GM18519 (cell line): Measurements from ENCODE around the gene PCP2.
"Not testable (repeated sequence)": the region's sequence is repeated elsewhere in the genome, so short reads cannot be mapped to it uniquely, and the experiment has no call there.

Experiments
- ATAC-seq: cut with Tn5 transposase; IDR thresholded peaks from one replicate; pipeline ENCODE4 v1.9.1; 2021; ENCODE audit warnings: mild to moderate bottlenecking, moderate library complexity; ENCODE audit not compliant: unreplicated experiment, low FRiP score

The PCP2 gene

DNA sequence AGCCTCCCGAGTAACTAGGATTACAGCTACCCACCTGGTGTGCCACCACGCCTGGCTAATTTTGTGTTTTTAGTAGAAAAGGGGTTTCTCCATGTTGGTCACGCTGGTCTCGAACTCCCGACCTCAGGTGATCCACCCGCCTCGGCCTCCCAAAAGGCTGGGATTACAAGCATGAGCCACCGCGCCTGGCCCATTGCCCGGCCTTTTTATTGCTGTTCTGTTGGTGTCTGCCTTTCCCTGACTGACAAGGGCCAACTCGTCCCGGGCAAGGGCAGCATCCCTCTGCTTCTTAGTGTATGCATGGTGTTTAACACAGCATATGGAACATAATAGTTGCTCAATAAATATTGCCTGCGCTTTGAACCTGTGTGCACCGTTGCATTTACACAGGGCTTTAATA, 29.1 kb upstream of the PCP2 start:
- ATAC-seq, result no peak

DNA sequence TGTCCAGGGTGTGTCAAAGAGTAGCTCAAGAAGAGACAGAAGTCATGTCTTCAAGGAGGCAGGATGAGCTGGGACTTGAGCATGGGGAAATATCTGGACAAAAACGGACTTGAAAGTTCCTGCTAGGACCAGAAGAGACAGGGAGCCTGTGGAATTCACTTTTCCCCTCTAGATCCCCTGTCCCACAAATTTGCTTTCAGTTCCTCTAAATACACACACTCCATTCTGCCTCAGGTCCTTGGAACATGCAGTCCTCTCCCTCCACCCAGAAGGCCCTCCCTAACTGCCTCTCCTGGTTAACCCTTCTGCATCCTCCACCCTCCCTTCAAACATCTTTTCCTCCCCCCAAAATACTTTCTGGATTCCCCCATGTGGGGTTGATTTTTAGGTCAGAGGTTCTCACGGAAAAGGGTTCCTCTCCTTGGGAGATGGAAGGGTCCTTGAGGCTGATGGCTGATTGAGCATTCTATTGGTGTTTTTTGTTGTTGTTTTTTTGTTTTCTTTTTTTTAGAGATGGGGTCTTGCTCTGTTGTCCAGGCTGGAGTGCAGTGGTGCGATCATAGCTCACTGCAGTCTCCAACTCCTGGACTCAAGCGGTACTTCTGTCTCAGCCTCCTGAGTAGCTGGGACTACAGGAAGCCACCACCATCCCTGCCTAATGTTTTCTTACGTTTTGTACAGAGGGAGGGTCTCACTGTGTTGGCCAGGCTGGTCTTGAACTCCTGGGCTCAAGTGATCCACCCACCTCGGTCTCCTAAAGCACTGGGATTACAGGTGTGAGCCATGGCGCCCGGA, 28.4 kb upstream of the PCP2 start:
- no peak for ATAC-seq

- ATAC-seq, result peak; percentile 67
These were observed 24.7 kb upstream of the PCP2 start for GRCh38 chr19:7658219-7658686.

DNA sequence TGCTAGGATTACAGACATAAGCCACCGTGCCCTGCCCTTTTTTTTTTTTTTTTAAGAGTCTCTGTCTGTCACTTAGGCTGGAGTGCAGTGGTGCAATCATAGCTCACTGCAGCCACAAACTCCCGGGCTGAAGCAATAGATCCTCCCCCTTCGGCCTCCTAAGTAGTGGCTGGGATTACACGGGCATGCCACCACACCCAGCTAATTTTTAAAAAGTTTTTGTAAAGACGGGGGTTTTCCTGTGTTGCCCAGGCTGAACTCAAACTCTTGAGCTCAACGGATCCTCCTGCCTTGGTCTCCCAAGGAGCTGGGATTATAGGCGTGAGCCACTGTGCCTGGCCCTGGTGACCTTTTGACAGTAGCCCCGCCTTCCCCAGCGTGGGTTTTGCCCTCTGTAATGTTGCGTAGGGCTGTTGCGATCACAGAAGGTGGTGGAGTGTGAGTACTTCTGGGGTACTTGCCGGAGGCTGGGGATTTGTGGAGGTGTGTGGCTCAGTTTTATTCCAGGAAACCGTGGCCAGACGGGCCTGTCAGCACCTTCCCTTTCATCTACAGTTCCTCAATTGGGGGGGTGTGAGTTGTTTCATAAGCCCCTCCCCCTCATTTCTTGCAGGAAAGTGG, 23.7 kb upstream of the PCP2 start:
- ATAC-seq, result no peak

DNA sequence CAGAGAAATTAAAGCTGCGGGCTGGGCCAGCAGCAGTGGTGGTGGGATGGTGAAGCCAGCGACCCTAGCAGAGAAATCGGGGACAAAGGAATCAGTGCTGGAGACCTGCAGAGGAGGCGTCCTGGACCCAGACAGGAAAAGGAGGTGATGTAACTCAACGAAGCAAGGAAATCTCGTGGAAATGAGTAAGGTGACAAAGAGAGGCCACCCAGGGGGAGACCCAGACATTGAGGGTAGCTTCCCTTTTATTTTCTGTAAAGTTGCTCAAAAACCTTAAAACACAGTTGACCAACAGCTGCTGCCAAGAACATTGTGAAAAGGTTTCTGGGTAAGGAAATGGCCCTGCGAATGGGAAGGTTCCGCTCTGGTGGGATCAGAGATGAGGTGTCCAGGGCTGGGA, 22.1 kb upstream of the PCP2 start:
- no peak for ATAC-seq

DNA sequence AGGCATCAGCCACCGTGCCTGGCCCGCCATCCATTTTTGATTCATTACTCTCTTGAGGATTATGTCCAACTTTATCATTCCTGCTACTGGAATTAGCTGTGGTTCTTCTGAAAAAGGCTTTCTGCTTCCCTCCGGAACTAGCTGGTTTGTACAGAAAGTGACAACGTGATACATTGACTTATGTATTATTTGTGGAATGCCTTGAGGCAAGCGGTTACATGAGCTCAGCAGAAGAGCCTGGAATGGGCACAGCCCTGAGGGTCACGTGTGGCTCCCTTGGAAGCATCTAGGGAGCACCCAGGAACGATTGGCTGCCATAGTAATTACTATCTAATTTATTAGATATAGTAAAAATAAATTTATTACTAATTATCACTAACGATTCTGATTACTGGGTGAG, 20.9 kb upstream of the PCP2 start:
- no peak for ATAC-seq

- ATAC-seq, result no peak
These were observed 18.6 kb upstream of the PCP2 start for GRCh38 chr19:7652061-7652641.

- ATAC-seq, result no peak
These were observed 16.6 kb upstream of the PCP2 start for GRCh38 chr19:7650148-7650547.

DNA sequence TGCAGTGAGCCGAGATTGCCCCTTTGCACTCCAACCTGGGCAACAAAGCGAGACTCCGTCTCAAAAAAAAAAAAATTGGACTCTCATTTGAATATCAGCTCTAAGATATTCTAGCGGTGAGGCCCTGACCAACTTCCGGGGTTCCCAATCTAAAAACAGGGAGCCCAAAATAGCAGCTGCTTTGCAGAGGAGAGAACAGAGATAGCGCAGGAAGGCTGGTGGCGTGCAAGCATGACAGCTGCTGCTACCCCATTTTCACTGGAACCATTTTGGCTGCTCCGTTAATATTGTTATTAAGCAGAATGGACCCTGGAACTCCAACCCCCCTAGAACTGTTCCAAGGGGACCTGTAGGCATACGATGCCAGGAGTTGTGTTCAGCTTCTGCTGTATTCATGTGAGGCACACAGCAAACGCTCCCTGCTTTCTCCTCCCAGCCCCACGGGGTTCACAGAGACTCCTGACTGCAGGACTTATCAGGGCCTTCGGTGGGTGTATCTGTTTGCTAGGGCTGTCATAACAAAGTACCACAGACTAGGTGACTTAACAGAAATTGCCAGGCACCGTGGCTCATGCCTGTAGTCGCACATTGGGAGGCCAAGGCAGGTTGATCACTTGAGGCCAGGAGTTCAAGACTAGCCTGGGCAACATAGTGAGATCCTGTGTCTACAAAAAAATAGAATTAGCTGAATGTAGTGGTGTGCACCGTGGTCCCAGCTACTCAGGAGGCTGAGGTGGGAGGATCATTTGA, 14.9 kb upstream of the PCP2 start:
- no peak for ATAC-seq

DNA sequence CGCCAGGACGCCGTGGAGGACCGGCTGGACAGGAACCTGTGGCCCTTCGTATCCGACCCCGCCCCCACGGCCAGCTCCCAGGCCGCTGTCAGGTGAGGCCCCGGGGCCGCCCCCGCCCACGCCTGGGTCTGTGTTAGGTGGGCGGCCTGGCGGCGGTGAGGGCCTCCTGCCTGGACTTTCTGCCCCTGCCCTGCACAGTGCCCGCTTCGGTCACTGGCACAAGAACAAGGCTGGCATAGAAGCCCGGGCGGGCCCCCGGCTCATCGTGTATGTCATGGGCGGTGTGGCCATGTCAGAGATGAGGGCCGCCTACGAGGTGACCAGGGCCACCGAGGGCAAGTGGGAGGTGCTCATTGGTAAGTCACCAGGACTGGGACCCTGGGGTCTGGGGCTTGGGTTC, 13.6 kb upstream of the PCP2 start:
- no peak for ATAC-seq

DNA sequence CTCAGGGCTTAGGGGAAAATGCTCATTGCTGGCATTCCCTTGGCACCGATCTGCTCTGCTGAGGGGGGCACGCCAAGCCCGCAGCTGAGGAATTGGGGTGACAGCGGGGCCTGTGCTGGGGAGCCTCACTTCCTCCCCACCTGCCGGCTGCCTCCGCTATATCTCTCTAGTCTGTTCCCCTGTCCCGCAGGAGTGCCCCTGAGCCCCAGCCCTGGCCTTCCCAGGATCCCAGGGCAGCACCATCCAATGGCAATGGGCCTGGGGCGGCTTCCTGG, 12.8 kb upstream of the PCP2 start:
- ATAC-seq, result no peak

- no peak for ATAC-seq
These were observed 12.3 kb upstream of the PCP2 start for GRCh38 chr19:7645656-7646425.

GRCh38 chr19:7645163-7645562, 11.6 kb upstream of the PCP2 start:
- no peak for ATAC-seq

DNA sequence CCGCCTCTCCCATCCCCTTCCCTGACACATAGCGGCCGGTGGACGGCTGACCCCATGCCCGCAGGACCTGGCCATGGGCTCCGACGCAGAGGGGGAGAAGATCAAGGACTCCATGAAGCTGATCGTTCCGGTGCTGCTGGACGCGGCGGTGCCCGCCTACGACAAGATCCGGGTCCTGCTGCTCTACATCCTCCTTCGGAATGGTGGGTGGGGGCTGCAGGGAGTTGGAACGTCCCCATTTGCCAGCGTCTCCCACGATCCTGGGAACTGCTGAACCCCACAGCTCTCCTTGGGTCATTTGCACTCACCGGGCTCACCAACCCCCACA, 11.0 kb upstream of the PCP2 start:
- no peak for ATAC-seq

DNA sequence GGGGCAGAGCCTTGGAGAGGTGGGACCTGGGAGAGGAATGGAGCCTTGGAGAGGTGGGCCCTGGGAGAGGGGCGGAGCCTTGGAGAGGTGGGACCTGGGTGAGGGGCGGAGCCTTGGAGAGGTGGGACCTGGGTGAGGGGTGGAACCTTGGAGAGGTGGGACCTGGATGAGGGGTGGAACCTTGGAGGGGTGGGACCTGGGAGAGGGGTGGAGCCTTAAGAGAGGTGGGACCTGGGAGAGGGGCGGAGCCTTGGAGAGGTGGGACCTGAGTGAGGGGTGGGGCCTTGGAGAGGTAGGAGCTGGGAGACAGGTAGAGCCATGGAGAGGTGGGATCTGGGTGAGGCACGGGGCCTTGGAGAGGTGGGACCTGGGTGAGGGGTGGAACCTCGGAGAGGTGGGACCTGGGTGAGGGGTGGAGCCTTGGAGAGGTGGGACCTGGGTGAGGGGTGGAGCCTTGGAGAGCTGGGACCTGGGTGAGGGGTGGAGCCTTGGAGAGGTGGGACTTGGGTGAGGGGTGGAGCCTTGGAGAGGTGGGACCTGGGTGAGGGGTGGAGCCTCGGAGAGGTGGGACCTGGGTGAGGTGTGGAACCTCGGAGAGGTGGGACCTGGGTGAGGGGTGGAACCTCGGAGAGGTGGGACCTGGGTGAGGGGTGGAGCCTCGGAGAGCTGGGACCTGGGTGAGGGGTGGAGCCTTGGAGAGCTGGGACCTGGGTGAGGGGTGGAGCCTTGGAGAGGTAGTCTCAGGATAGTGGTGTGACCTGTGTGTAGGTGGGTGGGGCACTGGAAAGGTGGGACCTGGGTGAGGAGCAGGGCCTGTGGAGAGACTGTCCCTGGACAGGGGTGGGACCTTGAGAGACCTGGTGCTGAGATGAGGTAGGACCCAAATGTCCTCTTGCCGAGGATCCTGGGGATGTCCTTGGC, 10.4 kb upstream of the PCP2 start:
- ATAC-seq, result not testable (repeated sequence)

- ATAC-seq, result no peak
These were observed 9.5 kb upstream of the PCP2 start for GRCh38 chr19:7643031-7643415.

DNA sequence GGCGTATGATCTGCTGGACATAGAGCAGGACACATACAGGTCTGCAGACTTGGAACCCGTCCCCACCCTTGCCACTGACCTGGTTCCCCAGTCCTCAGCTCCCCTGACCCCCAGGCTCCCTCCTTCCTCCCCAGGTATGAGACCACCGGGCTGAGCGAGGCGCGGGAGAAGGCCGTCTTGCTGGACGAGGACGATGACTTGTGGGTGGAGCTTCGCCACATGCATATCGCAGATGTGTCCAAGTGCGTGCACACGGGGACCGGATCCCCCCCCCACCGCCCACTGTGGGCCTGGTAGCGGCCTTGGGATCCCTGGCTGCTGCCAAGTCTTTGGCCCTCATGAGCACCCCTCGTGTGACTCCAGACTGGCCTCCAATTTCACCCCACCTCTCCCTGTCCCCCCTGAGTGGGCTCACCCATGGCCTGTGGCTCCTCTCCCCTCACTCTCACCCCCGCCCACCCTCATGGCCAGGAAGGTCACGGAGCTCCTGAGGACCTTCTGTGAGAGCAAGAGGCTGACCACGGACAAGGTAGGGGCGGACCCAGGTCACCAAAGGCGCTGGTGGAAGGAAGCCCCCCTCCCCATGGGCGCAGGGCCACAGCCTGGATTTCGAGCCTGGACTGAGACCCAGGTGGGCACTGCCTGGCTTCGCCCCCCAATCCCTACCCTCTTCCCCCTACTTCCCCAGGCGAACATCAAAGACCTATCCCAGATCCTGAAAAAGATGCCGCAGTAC, 8.9 kb upstream of the PCP2 start:
- ATAC-seq, result no peak

GRCh38 chr19:7641290-7642276, 8.1 kb upstream of the PCP2 start:
- no peak for ATAC-seq
